Measurements from ENCODE around the gene PPARD. TPM values are rescaled to one million over a fixed set of nuclear protein-coding genes. Genes with fewer than 3 reads are reported as not detected.

Gene PPARD
- total and polyA plus RNA-seq, 2 of the 13 experiments (the other 11 are each of a cell fraction or from before 2014, with no cell fraction given), result 6.1 to 13.3 TPM

DNA sequence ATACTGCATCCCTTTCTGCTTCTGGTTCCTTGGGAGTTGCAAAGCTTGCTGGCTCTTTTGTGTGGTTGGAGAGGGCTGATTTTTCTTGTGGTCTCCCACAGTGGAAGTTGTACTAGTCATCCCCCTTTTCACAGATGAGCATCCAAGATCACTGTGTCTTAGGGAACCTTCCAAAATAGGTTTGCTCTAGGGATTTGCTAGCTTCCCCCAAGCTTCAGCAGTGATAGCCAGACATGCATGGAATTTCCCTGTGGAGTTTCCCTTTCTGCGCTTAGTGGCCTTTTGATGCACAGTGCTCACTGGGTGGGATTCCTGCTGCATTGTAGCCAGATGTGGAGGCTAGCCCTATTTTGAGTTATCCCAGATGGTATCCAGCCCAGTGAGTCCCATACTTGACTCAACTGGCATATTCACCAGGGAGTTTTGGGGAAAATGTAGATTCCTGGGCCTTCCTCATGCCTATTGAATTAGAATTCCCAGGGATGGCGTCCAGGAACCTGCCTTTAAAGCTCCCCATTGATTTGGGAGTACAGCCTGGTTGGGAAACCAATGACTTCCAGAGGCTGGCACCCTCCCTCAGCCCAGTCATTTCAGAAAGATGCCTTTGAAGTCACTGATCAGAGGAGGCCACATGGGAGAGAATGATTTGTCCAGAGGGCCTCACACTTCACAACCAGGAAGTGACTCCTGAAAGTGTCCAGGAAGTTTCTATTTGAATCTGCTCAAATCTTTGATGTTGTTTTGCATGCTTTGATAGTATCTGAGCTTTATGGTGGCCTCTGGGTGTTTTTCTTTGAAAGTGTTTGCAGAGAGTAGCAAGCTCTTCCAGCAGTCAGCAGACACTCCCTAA lies 25.9 kb downstream of the PPARD start (continued):
- no peak for TF ChIP-seq IKZF4 (CRISPR knock-in tag; IDR thresholded peaks at IDR 0.05; ENCODE audit: borderline replicate concordance, low read depth, not compliant biosample characterization)
- TF ChIP-seq CREM (IDR thresholded peaks at IDR 0.05), result peak; percentile 79
- TF ChIP-seq CREM (CRISPR knock-in tag; IDR thresholded peaks at IDR 0.05), result no peak
- no peak for TF ChIP-seq DR1 (CRISPR knock-in tag; IDR thresholded peaks at IDR 0.05)
- TF ChIP-seq, protein P1, sequence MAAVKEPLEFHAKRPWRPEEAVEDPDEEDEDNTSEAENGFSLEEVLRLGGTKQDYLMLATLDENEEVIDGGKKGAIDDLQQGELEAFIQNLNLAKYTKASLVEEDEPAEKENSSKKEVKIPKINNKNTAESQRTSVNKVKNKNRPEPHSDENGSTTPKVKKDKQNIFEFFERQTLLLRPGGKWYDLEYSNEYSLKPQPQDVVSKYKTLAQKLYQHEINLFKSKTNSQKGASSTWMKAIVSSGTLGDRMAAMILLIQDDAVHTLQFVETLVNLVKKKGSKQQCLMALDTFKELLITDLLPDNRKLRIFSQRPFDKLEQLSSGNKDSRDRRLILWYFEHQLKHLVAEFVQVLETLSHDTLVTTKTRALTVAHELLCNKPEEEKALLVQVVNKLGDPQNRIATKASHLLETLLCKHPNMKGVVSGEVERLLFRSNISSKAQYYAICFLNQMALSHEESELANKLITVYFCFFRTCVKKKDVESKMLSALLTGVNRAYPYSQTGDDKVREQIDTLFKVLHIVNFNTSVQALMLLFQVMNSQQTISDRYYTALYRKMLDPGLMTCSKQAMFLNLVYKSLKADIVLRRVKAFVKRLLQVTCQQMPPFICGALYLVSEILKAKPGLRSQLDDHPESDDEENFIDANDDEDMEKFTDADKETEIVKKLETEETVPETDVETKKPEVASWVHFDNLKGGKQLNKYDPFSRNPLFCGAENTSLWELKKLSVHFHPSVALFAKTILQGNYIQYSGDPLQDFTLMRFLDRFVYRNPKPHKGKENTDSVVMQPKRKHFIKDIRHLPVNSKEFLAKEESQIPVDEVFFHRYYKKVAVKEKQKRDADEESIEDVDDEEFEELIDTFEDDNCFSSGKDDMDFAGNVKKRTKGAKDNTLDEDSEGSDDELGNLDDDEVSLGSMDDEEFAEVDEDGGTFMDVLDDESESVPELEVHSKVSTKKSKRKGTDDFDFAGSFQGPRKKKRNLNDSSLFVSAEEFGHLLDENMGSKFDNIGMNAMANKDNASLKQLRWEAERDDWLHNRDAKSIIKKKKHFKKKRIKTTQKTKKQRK (IDR thresholded peaks at IDR 0.05; ENCODE audit: low read length), result no peak
- no peak for TF ChIP-seq ZFP62 (CRISPR knock-in tag; IDR thresholded peaks at IDR 0.05)
- no peak for TF ChIP-seq KLF9 (CRISPR knock-in tag; IDR thresholded peaks at IDR 0.05; ENCODE audit: low read depth)
- no peak for TF ChIP-seq MBD4 (IDR thresholded peaks at IDR 0.05; ENCODE audit: borderline replicate concordance, low read length)
- TF ChIP-seq, protein P2, sequence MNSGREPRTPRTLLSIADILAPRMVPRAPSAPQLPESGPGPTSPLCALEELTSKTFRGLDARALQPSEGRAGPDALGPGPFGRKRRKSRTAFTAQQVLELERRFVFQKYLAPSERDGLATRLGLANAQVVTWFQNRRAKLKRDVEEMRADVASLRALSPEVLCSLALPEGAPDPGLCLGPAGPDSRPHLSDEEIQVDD (CRISPR knock-in tag; IDR thresholded peaks at IDR 0.05; ENCODE audit: borderline replicate concordance), result no peak
- no peak for TF ChIP-seq ZNF44 (CRISPR knock-in tag; IDR thresholded peaks at IDR 0.05)
- no peak for TF ChIP-seq ZFYVE20 (CRISPR knock-in tag; IDR thresholded peaks at IDR 0.05; ENCODE audit: borderline replicate concordance, low read depth)
- TF ChIP-seq ZNF788 (CRISPR knock-in tag; IDR thresholded peaks at IDR 0.05; ENCODE audit: borderline replicate concordance), result no peak
- TF ChIP-seq TBL1XR1 (IDR thresholded peaks at IDR 0.05; ENCODE audit: borderline replicate concordance, low read length, partially characterized antibody), result no peak
- TF ChIP-seq, protein P3, sequence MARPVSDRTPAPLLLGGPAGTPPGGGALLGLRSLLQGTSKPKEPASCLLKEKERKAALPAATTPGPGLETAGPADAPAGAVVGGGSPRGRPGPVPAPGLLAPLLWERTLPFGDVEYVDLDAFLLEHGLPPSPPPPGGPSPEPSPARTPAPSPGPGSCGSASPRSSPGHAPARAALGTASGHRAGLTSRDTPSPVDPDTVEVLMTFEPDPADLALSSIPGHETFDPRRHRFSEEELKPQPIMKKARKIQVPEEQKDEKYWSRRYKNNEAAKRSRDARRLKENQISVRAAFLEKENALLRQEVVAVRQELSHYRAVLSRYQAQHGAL (CRISPR knock-in tag; IDR thresholded peaks at IDR 0.05; ENCODE audit: not compliant biosample characterization), result no peak
- no peak for TF ChIP-seq MAZ (IDR thresholded peaks at IDR 0.05; ENCODE audit: borderline replicate concordance, low read depth, low read length)
- TF ChIP-seq MAZ (CRISPR knock-in tag; IDR thresholded peaks at IDR 0.05; ENCODE audit: low read depth), result no peak
- no peak for TF ChIP-seq ZNF230 (CRISPR knock-in tag; IDR thresholded peaks at IDR 0.05)
- TF ChIP-seq TEAD3 (CRISPR knock-in tag; optimal IDR thresholded peaks at IDR 0.05; ENCODE audit: borderline replicate concordance), result peak; percentile 36
- peak; percentile 73 for TF ChIP-seq BHLHE40 (IDR thresholded peaks at IDR 0.05; ENCODE audit: low read length)
- no peak for TF ChIP-seq CCDC6 (CRISPR knock-in tag; IDR thresholded peaks at IDR 0.05)
- peak; percentile 69 for TF ChIP-seq MEF2D (CRISPR knock-in tag; IDR thresholded peaks at IDR 0.05)
- TF ChIP-seq SOX5 (CRISPR knock-in tag; IDR thresholded peaks at IDR 0.05; ENCODE audit: borderline replicate concordance), result peak; percentile 76; the same call in 1 of the 2 replicates
- TF ChIP-seq, protein P4, sequence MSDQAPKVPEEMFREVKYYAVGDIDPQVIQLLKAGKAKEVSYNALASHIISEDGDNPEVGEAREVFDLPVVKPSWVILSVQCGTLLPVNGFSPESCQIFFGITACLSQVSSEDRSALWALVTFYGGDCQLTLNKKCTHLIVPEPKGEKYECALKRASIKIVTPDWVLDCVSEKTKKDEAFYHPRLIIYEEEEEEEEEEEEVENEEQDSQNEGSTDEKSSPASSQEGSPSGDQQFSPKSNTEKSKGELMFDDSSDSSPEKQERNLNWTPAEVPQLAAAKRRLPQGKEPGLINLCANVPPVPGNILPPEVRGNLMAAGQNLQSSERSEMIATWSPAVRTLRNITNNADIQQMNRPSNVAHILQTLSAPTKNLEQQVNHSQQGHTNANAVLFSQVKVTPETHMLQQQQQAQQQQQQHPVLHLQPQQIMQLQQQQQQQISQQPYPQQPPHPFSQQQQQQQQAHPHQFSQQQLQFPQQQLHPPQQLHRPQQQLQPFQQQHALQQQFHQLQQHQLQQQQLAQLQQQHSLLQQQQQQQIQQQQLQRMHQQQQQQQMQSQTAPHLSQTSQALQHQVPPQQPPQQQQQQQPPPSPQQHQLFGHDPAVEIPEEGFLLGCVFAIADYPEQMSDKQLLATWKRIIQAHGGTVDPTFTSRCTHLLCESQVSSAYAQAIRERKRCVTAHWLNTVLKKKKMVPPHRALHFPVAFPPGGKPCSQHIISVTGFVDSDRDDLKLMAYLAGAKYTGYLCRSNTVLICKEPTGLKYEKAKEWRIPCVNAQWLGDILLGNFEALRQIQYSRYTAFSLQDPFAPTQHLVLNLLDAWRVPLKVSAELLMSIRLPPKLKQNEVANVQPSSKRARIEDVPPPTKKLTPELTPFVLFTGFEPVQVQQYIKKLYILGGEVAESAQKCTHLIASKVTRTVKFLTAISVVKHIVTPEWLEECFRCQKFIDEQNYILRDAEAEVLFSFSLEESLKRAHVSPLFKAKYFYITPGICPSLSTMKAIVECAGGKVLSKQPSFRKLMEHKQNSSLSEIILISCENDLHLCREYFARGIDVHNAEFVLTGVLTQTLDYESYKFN (CRISPR knock-in tag; conservative IDR thresholded peaks at IDR 0.05), result peak; percentile 76

Data from HepG2 (cell line).